GM18861 (cell line): ENCODE data around the gene ADGRF5.
"Not testable (repeated sequence)": the region's sequence is repeated elsewhere in the genome, so short reads cannot be mapped to it uniquely, and the experiment has no call there.

Source experiments
- ATAC-seq: cut with Tn5 transposase; IDR thresholded peaks from one replicate; pipeline ENCODE4 v1.9.1; 2021; ENCODE audit not compliant: unreplicated experiment

ADGRF5 gene

DNA sequence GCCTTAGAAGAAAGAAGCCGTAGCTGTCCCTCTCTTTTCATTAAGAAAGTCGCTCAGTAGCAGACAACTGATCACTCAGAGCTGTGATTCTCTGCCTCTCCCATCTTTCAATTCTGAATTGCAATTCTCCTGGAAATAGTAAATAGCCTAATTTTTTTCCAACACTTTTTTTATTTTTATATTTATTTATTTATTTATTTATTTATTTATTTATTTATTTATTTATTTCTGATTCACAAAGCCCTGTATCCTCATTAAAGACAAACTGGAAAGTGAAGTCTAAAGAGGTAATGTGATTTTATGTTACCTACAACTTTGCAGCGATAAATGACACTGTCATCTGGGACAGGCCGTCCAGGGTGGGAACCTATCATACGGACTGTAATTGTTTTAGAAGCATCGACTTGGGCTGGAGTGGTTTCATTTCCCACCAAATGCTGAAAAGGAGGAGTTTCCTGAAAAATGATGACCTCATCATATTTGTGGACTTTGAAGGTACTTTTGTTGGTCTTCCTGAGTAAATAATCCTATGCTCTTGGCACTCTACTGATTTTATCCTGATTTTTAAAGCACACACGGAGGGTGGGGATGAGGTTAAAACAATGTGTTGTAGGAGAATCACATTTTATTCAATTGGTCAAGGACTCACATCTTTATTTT, 87.4 kb downstream of the ADGRF5 start:
- ATAC-seq, result not testable (repeated sequence)

DNA sequence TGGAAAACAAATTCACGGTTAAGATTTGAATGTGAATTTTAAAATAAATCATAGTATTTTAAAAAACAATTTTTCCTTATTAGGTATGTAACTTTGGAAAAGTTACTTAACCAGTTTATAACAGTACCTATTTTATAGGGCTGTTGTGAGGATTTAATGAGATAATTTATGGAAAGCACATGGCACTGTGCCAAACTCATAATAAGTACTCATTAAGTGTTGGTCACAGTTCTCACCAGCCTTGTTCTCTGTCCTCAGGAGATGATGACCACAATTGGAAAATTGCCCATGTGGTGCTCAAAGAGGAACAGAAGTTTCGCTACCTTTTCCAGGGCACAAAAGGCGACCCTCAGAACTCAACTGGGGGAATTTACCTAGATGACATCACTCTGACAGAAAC, 88.9 kb downstream of the ADGRF5 start:
- ATAC-seq, result no peak

DNA sequence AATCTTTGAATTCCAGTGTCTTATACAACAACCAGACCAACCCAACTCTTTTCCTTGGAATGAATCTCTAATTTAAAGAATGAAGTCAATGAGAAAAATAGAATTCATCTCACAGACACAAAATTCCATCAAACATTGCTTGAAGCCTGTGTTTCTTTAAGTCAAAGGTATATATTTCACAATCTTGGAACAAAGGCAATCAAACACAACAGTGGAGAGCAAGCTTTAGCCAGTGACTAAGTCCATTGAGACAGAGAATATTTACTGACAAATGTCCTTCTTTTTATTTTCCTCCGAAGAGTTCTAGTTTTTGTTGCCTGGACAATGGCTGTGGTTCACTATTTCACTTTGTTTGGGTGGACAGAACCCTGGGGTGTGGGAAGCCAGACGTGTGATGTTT, 92.8 kb downstream of the ADGRF5 start:
- ATAC-seq, result no peak

DNA sequence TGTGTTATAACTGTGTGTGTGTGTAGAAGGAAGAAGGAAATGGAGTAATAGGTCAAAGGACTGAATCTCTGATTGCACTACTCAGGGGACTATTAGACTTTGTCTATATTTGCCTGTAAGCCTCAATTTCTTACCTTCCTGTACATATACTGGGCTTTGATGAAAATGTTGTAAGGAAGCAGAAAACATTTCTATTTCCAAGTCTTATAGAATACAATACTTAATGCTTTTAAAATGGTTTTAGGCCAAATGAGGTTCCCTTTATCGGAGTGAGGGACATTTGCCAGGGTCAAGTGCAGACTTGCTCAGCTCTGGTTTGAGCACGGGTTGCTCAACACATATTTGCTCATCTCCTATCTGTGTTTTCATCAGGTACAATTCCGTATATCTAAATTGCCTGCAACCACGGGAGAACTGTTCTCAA, 100.3 kb downstream of the ADGRF5 start:
- no peak for ATAC-seq

DNA sequence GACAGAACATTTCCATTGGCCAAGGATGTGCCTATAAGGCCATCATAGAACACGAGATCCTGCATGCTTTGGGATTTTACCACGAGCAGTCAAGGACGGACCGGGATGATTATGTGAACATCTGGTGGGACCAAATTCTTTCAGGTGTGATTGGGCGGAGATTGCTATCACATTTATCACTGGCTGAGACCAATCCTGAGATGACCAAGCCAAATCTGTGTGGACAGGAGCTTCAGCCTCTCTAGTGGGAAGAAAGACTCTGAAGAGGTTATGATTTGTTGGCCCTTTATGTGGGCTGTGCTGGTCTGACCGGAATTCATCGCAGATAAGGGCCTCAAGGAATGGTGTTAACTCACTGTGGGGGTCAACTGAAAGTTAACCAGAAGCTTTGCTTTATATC, 102.2 kb downstream of the ADGRF5 start:
- no peak for ATAC-seq

DNA sequence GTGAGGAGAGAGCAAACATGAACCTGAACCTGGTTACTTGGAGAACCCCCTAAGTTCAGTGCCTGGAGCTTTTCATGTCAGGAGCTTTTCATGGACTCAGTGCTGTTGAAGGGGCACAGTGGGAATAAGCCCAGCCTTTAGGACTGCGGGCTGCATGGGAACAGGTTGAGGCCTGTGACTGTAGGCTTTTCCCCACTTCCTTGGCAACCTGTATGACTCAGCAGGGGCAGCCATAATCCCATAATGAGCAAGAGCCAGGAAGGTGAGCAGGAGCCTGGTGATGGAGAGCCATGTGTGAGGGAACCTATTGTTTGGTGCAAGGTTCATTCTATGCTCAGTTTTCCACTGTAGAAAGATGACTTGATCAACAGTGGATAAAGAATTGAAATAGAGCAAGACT, 105.1 kb downstream of the ADGRF5 start:
- no peak for ATAC-seq

DNA sequence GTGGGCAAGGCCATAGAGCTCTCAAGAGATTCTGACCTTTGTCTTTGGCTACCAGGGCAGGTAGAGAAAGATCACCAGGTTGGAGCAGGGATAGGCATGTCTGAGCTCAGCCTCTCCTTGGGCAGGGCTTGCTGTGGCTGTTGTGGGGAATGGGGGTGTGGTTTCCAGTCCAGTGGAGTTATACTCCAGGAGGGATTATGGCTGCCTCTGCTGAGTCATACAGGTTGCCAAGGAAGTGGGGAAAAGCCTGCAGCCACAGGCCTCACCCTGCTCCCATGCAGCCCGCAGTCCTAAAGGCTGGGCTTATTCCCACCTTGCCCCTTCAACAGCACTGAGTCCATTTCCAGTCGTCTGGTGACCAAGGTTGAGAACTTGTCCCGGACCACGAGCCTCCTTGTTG, 106.6 kb downstream of the ADGRF5 start:
- no peak for ATAC-seq

DNA sequence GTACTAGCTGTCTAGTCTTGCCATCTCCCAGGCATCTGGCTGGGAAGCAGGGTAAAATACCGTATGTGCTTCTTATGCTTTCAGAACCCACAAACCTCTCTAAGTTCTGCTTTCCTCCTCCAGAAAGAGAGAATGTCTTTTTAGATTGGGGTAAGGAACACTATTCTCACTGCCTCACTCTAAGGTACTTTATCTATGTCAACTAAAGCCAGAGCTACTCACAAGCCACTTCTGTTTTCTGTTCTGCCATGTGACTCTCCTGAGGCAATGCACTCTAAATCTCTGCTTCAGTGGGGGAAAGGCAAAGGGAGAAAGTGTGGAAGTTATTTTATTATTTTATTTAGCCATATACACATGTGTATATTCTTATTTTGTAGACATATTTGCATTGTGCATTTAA, 112.9 kb downstream of the ADGRF5 start:
- ATAC-seq, result no peak
